22Rv1 (cell line): ENCODE results near the gene OLFM1.

Experiments used
- CTCF ChIP-seq: fragments of 450-650 bp; IDR thresholded peaks from 2 replicates; pipeline ENCODE4 v1.5.1; 2017; ENCODE audit warnings: mild to moderate bottlenecking
- ZFX ChIP-seq: fragments of 450-650 bp; IDR thresholded peaks from 2 replicates; pipeline ENCODE4 v1.6.1; 2017; ENCODE audit warnings: antibody characterized with exemption, borderline replicate concordance

- TF ChIP-seq CTCF (no peak), ZFX (no peak)
These were observed 39.9 kb upstream of the OLFM1 start for GRCh38 chr9:135047521-135047920.
